Osteocyte (in vitro differentiated cells): Measurements from ENCODE around the gene ZNF765. TPM values are rescaled to one million over a fixed set of nuclear protein-coding genes. Genes with fewer than 3 reads are reported as not detected.
A peak's percentile ranks its signal among the peaks of the same experiment; 100 is the strongest.

Experiments
- DNase-seq: peaks from one replicate; pipeline ENCODE4 v3.0.0; 2021; ENCODE audit warnings: mixed read lengths; ENCODE audit not compliant: unreplicated experiment; ENCODE audit errors: extremely low spot score
- H3K27ac Mint-ChIP-seq: one replicate; pipeline ENCODE4 v1.8.0; 2021; ENCODE audit warnings: mild to moderate bottlenecking, mixed read lengths; ENCODE audit not compliant: unreplicated experiment
- H3K27me3 Mint-ChIP-seq: one replicate; pipeline ENCODE4 v1.8.0; 2021; ENCODE audit warnings: mixed read lengths; ENCODE audit not compliant: unreplicated experiment
- H3K36me3 Mint-ChIP-seq: one replicate; pipeline ENCODE4 v1.8.0; 2021; ENCODE audit warnings: mixed read lengths; ENCODE audit not compliant: unreplicated experiment
- H3K4me1 Mint-ChIP-seq: one replicate; pipeline ENCODE4 v1.8.0; 2021; ENCODE audit warnings: mixed read lengths; ENCODE audit not compliant: unreplicated experiment
- H3K4me3 Mint-ChIP-seq: one replicate; pipeline ENCODE4 v1.8.0; 2021; ENCODE audit warnings: mild to moderate bottlenecking, moderate library complexity, mixed read lengths; ENCODE audit not compliant: unreplicated experiment
- H3K9me3 Mint-ChIP-seq: one replicate; pipeline ENCODE4 v1.8.0; 2021; ENCODE audit warnings: mixed read lengths; ENCODE audit not compliant: unreplicated experiment
- CTCF ChIP-seq: fragments of 200-600 bp; sonication (generic); IDR thresholded peaks from 2 replicates; pipeline ENCODE4 v1.5.0; 2021; ENCODE audit warnings: antibody characterized with exemption, mild to moderate bottlenecking, moderate library complexity
- total RNA-seq: library from RNA; stranded (reverse); gene quantifications from 2 replicates; pipeline ENCODE4 v1.2.1, GENCODE V29; 2021

ZNF765 gene
- total RNA-seq, 1 donor from 2014 or later: 9.0 TPM

- H3K4me3 Mint-ChIP-seq: peak overlapping the region; percentile 90
- H3K27me3 Mint-ChIP-seq: no peaks in the 10 kb centered on the region
- peaks cover 3% of the 10 kb centered on the region for H3K36me3 Mint-ChIP-seq
- no peak for DNase-seq
- H3K4me1 Mint-ChIP-seq: peaks cover 13% of the 10 kb centered on the region
- no peak for TF ChIP-seq CTCF
- H3K27ac Mint-ChIP-seq: peak overlapping the region; percentile 90
- peaks cover 14% of the 10 kb centered on the region for H3K9me3 Mint-ChIP-seq
These were observed 29.0 kb upstream of the ZNF765 start for GRCh38 chr19:53365899-53366493.

GRCh38 chr19:53372196-53372595 is 22.8 kb upstream of the ZNF765 start:
- TF ChIP-seq CTCF: no peak
- Mint-ChIP-seq H3K27ac (no peak overlapping the region), H3K27me3 (no peaks in the 10 kb centered on the region), H3K9me3 (peaks cover 10% of the 10 kb centered on the region), H3K36me3 (peaks cover 43% of the 10 kb centered on the region), H3K4me1 (no peaks in the 10 kb centered on the region), H3K4me3 (no peak overlapping the region)
- no peak for DNase-seq

- DNase-seq: no peak
- no peaks in the 10 kb centered on the region for H3K27me3 Mint-ChIP-seq
- TF ChIP-seq CTCF: no peak
- H3K9me3 Mint-ChIP-seq: peaks cover 16% of the 10 kb centered on the region
- no peak overlapping the region for H3K4me3 Mint-ChIP-seq
- H3K4me1 Mint-ChIP-seq: no peaks in the 10 kb centered on the region
- peaks cover 62% of the 10 kb centered on the region for H3K36me3 Mint-ChIP-seq
- no peak overlapping the region for H3K27ac Mint-ChIP-seq
These were observed 20.7 kb upstream of the ZNF765 start for GRCh38 chr19:53374288-53374687.

GRCh38 chr19:53374743-53375142 is 20.2 kb upstream of the ZNF765 start:
- DNase-seq: no peak
- H3K9me3 Mint-ChIP-seq: peaks cover 16% of the 10 kb centered on the region
- H3K36me3 Mint-ChIP-seq: peaks cover 65% of the 10 kb centered on the region
- no peaks in the 10 kb centered on the region for H3K27me3 Mint-ChIP-seq
- no peak for TF ChIP-seq CTCF
- H3K27ac Mint-ChIP-seq: no peak overlapping the region
- H3K4me3 Mint-ChIP-seq: no peak overlapping the region
- no peaks in the 10 kb centered on the region for H3K4me1 Mint-ChIP-seq

GRCh38 chr19:53381376-53381775 is 13.6 kb upstream of the ZNF765 start:
- H3K4me3 Mint-ChIP-seq: no peak overlapping the region
- no peak for DNase-seq
- peaks cover 79% of the 10 kb centered on the region for H3K36me3 Mint-ChIP-seq
- H3K4me1 Mint-ChIP-seq: no peaks in the 10 kb centered on the region
- no peak for TF ChIP-seq CTCF
- H3K27me3 Mint-ChIP-seq: no peaks in the 10 kb centered on the region
- no peak overlapping the region for H3K27ac Mint-ChIP-seq
- peaks cover 65% of the 10 kb centered on the region for H3K9me3 Mint-ChIP-seq
